Cardiac fibroblast (primary cell): ENCODE data around the gene KCNQ1.

Source experiments
- DNase-seq, 2 donors: peaks; one replicate each; pipeline versions ENCODE4 v3.0.0 to v3.0.0-alpha.2; 2010; ENCODE audit warnings: low read depth in 2 of 2
- H3K4me3 ChIP-seq, 2 donors: replicated peaks in 1 of 2; 1 replicate in 1 of 2; 2 replicates in 1 of 2; pipeline ENCODE4 v1.5.1; 2011; ENCODE audit warnings: low read depth in 2 of 2, low read length in 2 of 2, mild to moderate bottlenecking in 2 of 2, moderate library complexity in 1 of 2
- TF ChIP-seq, protein P1 (sequence below): IDR thresholded peaks from one replicate; pipeline ENCODE4 v1.5.1; 2011; ENCODE audit warnings: low read depth, mild to moderate bottlenecking, low read length, inconsistent platforms

KCNQ1 gene

DNA sequence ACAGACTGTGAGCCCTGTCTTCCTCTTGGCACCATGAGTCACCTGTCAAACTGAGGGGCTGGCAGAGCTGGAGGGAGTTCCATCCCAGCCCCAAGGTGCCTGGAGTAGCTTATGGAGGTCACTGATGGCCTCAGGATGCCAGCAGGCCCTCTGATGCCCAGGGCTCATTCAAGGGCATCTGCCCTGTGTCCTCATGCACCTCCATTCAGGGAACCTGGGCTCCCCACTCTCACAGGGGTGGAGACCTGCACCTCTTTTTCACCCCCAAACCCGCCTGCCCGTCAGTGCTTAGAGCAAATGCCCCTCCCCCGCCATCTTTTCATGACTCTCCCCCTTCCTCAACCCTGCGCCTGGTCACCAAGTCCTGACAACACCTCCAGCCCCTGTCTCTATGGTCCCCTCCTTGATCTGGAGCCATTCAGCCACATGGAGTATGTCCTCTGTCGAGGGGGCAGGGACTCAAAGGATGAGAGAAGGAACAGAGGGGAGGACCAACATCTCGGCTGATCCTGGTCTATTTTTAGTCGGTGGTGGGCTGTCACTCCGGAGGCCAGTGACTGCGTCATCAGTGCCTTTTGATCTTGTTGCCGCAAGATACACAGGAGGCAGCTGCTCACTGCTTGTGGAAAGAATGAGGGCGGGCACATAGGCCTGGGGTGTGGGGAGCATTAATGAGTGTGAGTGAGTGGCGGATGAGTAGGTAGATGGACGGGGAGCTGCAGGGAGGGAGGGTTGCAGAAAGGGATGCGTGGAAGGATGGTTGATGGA, 368.5 kb downstream of the KCNQ1 start:
- no peak overlapping the region for H3K4me3 ChIP-seq
- DNase-seq, result peak; percentile 16 to 55
- TF ChIP-seq, protein P1, sequence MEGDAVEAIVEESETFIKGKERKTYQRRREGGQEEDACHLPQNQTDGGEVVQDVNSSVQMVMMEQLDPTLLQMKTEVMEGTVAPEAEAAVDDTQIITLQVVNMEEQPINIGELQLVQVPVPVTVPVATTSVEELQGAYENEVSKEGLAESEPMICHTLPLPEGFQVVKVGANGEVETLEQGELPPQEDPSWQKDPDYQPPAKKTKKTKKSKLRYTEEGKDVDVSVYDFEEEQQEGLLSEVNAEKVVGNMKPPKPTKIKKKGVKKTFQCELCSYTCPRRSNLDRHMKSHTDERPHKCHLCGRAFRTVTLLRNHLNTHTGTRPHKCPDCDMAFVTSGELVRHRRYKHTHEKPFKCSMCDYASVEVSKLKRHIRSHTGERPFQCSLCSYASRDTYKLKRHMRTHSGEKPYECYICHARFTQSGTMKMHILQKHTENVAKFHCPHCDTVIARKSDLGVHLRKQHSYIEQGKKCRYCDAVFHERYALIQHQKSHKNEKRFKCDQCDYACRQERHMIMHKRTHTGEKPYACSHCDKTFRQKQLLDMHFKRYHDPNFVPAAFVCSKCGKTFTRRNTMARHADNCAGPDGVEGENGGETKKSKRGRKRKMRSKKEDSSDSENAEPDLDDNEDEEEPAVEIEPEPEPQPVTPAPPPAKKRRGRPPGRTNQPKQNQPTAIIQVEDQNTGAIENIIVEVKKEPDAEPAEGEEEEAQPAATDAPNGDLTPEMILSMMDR, result no peak

DNA sequence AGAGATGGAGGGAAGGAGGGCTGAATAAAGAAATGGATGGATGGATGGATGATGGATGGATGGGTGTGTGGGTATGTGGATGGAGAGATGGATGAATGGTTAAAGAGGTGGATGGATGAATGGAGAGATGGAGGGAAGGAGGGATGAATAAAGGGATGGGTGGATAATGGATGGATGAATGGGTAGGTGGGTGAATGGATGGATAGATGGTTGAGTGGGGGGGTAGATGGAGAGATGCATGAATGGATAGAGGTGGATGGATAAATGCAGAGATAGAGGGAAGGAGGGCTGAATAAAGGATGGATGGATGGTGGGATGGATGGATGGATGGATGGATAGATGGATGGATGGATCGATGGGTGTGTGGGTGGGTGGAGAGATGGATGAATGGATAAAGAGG, 369.2 kb downstream of the KCNQ1 start:
- TF ChIP-seq, protein P1, result no peak

DNA sequence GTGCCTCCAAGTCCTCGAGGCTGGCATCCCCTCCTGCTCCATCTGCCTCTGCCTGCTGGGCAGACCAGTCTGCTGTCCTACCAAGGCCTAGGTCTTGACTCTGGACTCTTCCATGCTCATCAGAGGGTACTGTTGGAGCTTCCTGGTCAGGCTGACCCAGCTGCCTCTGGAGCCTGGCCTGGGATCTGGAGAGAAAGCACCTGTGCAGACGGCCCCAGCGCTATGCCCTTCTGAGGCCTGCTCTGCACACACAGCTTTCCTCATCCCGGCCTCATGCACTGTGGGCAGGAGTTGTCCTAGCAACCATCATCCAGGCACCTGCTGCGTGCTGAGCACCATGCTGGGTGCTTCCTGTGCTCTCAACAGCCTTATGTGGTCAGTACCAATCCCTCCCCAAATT, 369.9 kb downstream of the KCNQ1 start:
- TF ChIP-seq, protein P1, result no peak
- no peak for DNase-seq

More for the DNA sequence above, 369.2 kb downstream of the KCNQ1 start:
- DNase-seq, result no peak
- no peak overlapping the region for H3K4me3 ChIP-seq

DNA sequence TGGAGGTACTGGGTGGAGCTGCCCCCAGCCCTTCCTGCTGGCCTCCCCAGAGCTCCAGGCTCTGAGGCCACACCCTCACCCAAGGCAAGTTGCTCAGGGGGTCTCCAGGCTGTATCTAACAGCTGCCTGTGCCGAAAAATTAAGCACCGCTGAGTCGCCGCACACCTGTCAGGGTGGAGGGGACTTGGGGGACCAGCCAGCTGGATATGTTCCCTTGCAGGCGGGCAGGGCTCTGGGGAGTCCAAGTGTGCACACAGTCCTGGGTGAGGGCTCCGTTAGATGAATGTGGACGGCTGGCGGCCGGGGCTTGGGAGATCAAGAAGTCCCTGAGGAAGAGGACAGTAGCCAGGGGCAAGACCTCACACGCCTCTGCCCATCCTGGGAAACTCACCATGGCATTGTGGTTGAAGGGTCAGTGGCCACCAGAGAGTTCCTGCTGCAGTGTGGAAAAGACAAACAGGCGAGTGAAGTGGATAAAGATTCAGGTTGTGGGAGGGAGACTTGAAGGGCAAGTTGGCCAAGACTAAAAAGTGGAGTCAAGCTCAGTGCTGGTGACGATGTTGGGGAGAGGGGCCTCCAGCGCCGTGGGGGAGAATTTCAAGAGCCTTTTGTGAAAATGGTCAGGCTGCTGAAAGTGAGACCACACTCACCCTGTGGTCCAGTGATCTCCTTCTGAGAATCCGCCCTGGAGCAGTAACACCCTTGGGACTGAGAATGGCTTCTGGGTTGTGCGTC, 371.1 kb downstream of the KCNQ1 start:
- TF ChIP-seq, protein P1, result no peak
- H3K4me3 ChIP-seq, result no peak overlapping the region
- DNase-seq, result no peak

More for the DNA sequence above, 369.9 kb downstream of the KCNQ1 start:
- no peak overlapping the region for H3K4me3 ChIP-seq

DNA sequence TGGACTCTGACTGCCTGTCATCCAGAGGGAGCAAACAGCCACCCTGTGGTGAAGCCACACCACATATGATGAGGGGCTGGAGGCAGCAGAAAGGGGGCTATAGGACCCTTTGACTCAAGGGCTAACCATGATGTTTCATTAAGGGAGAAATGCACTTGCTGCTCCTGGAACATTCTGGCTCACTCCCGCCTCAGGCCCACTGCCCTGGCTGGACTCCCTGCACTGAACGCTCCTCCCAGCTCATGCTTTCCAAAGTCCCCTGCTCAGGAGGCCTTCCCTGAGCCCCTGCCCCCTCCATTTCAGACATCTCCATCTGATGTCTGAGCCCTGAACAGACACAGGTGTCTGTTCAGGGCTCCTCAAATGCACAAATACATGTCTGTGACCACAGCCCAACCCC, 371.7 kb downstream of the KCNQ1 start:
- no peak for DNase-seq
- H3K4me3 ChIP-seq, result no peak overlapping the region
- TF ChIP-seq, protein P1, result no peak

DNA sequence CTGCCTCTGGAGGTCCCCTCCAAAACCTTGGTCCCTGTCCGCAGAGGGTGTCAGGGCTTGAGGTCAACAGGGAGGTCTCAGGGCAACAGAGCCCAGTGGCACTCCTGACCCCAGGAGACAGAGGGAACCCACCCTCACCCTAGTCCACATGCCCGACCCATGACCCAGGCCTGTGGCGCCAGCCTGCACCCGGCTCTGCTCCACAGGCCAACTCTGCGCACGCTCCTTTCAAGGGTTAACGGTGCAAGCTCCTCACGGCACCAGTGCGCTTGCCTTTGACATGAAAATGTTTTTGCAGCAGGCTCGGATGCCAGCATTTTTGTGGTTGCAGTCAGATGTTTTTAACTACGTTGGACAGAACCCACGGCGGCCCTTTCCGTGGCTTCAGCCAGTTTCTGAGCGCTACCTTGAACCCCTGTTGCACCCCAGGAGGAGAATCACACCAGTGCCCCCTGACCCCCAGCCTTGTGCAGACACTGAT, 372.2 kb downstream of the KCNQ1 start:
- H3K4me3 ChIP-seq, result no peak overlapping the region
- TF ChIP-seq, protein P1, result no peak
- DNase-seq, result peak; percentile 22 to 76
